Endothelial cell of umbilical vein (primary cell): ENCODE results near the gene TARS1. TPM values are rescaled to one million over a fixed set of nuclear protein-coding genes. Genes with fewer than 3 reads are reported as not detected.

Experiments
- Bru-seq: library from RNA; stranded (reverse); fragments of 400-500 nt; gene quantifications from one replicate; lab custom pipeline; 2021; lab: Mats Ljungman, UMichigan
- BruChase-seq, 2 experiments: library from RNA; stranded (reverse); fragments of 400-500 nt; gene quantifications; one replicate each; lab custom pipeline; 2021; lab: Mats Ljungman, UMichigan
- BruUV-seq: library from RNA; stranded (reverse); fragments of 400-500 nt; replicated peaks from 2 replicates; lab custom pipeline; 2021; lab: Mats Ljungman, UMichigan
- CTCF ChIA-PET: fragments of 300-600, 350-600 bp; sonication (Branson Sonifier 250); formaldehyde crosslinking; loops from one replicate; lab custom pipeline; 2021; ENCODE audit warnings: antibody characterized with exemption, inconsistent platforms; lab: Charles Lee
- POLR2A ChIA-PET: fragments of 300-600, 350-600 bp; sonication (Branson Sonifier 250); formaldehyde crosslinking; loops from one replicate; lab custom pipeline; 2021; ENCODE audit warnings: antibody characterized with exemption, inconsistent platforms; lab: Charles Lee
- DNase-seq: peaks from one replicate; pipeline ENCODE4 v3.0.0-alpha.2; 2011; ENCODE audit warnings: low read depth, low spot score
- FAIRE-seq: peaks from 2 replicates; lab custom pipeline; 2011; peaks lifted over from hg19 to GRCh38; lab: Jason Lieb, UNC
- H2AFZ ChIP-seq: 2 replicates; pipeline ENCODE4 v1.6.0; 2012; ENCODE audit warnings: low read depth, low read length, control low read depth, inconsistent platforms
- H3K27ac ChIP-seq: 2 replicates; pipeline ENCODE4 v1.5.1; 2011; ENCODE audit warnings: low read depth, mild to moderate bottlenecking, control low read depth, low read length, moderate library complexity; ENCODE audit not compliant: insufficient read depth
- H3K27me3 ChIP-seq, 2 experiments: 2 replicates each; pipeline versions ENCODE4 v1.6.0 to v1.6.1; 2011; ENCODE audit warnings: low read length in 2 of 2, mixed read lengths in 1 of 2; ENCODE audit not compliant: control insufficient read depth in 2 of 2, insufficient read depth in 2 of 2
- H3K36me3 ChIP-seq, 2 experiments: 2 replicates in 1 of 2; 3 replicates in 1 of 2; pipeline ENCODE4 v1.5.1; 2011; ENCODE audit warnings: low read length in 2 of 2, mild to moderate bottlenecking in 1 of 2, moderate library complexity in 1 of 2; ENCODE audit not compliant: control insufficient read depth in 2 of 2, insufficient read depth in 2 of 2; ENCODE audit errors: extremely low read depth in 1 of 2
- H3K4me1 ChIP-seq: 3 replicates; pipeline ENCODE4 v1.5.1; 2011; ENCODE audit warnings: mild to moderate bottlenecking, low read length; ENCODE audit not compliant: control insufficient read depth, insufficient read depth; ENCODE audit errors: extremely low read depth
- H3K4me2 ChIP-seq: 2 replicates; pipeline ENCODE4 v1.6.1; 2011; ENCODE audit warnings: low read length, control low read depth, mixed read lengths; ENCODE audit not compliant: insufficient read depth
- H3K4me3 ChIP-seq, 3 experiments: fragments of 200-600 bp in 1 of 3; sonication (generic), shearing (Covaris generic) in 1 of 3; replicated peaks in 1 of 3; 2 replicates each; pipeline ENCODE4 v1.5.1; 2011 to 2016; ENCODE audit warnings: control low read depth in 3 of 3, low read length in 3 of 3, mild to moderate bottlenecking in 2 of 3, inconsistent platforms in 1 of 3, low read depth in 1 of 3, moderate library complexity in 1 of 3; ENCODE audit not compliant: insufficient read depth in 1 of 3
- H3K79me2 ChIP-seq: 2 replicates; pipeline ENCODE4 v1.6.0; 2012; ENCODE audit warnings: low read length, inconsistent platforms; ENCODE audit not compliant: control insufficient read depth, insufficient read depth
- H3K9ac ChIP-seq: replicated peaks from 2 replicates; pipeline ENCODE3; 2011; ENCODE audit warnings: low read length, control low read depth; ENCODE audit not compliant: insufficient read depth; ENCODE audit errors: extremely low read depth
- H3K9me1 ChIP-seq: replicated peaks from 3 replicates; pipeline ENCODE4 v1.6.0; 2011; ENCODE audit warnings: mild to moderate bottlenecking, low read length; ENCODE audit not compliant: control insufficient read depth, insufficient read depth; ENCODE audit errors: extremely low read depth
- H3K9me3 ChIP-seq: replicated peaks from 2 replicates; pipeline ENCODE4 v1.5.1; 2012; ENCODE audit warnings: low read length, inconsistent platforms; ENCODE audit not compliant: control insufficient read depth, insufficient read depth
- H4K20me1 ChIP-seq: replicated peaks from 2 replicates; pipeline ENCODE3; 2011; ENCODE audit warnings: mild to moderate bottlenecking, low read length; ENCODE audit not compliant: control insufficient read depth, insufficient read depth; ENCODE audit errors: extremely low read depth
- CTCF ChIP-seq, 2 donors: IDR thresholded peaks; 1 replicate in 1 of 2; 2 replicates in 1 of 2; pipeline ENCODE4 v1.5.1; 2011; ENCODE audit warnings: low read length in 2 of 2, mild to moderate bottlenecking in 2 of 2, moderate library complexity in 2 of 2, control low read depth in 1 of 2, inconsistent platforms in 1 of 2, low read depth in 1 of 2; ENCODE audit not compliant: insufficient read depth in 1 of 2; ENCODE audit errors: extremely low read depth in 1 of 2
- EZH2 ChIP-seq: IDR thresholded peaks from 2 replicates; pipeline ENCODE4 v1.6.1; 2012; ENCODE audit warnings: borderline replicate concordance, low read depth, mild to moderate bottlenecking, moderate library complexity, low read length, inconsistent platforms; ENCODE audit not compliant: severe bottlenecking
- FOS ChIP-seq: IDR thresholded peaks from 2 replicates; pipeline ENCODE4 v1.6.1; 2011; ENCODE audit warnings: mild to moderate bottlenecking, low read length, moderate library complexity, borderline replicate concordance; ENCODE audit not compliant: insufficient read depth
- GATA2 ChIP-seq: IDR thresholded peaks from 2 replicates; pipeline ENCODE4 v1.7.0; 2011; ENCODE audit warnings: low read depth, mild to moderate bottlenecking, moderate library complexity, mixed read lengths, low read length; ENCODE audit not compliant: insufficient read length, insufficient read depth
- JUN ChIP-seq: IDR thresholded peaks from 2 replicates; pipeline ENCODE4 v1.6.1; 2011; ENCODE audit warnings: borderline replicate concordance, low read depth; ENCODE audit not compliant: insufficient read length, insufficient read depth
- MAX ChIP-seq: IDR thresholded peaks from 2 replicates; pipeline ENCODE4 v1.6.1; 2011; ENCODE audit not compliant: insufficient read depth, insufficient read length
- MYC ChIP-seq: IDR thresholded peaks from one replicate; pipeline ENCODE4 v1.6.1; 2011; ENCODE audit warnings: mild to moderate bottlenecking, low read depth, low read length
- POLR2A ChIP-seq: IDR thresholded peaks from 2 replicates; pipeline ENCODE4 v1.6.1; 2012; ENCODE audit warnings: low read depth, mild to moderate bottlenecking, control low read depth, low read length
- POLR2AphosphoS5 ChIP-seq: IDR thresholded peaks from 2 replicates; pipeline ENCODE4 v1.6.1; 2012; ENCODE audit warnings: low read depth, mild to moderate bottlenecking, control low read depth, low read length, moderate library complexity; ENCODE audit not compliant: insufficient read depth
- dilution Hi-C: fragments of 300-500 bp; cut with MboI; formaldehyde crosslinking; loops from one replicate; pipeline ENCODE4 v1.15.0; 2019; ENCODE audit warnings: low sequenced_read_pairs; ENCODE audit not compliant: extremely low pct_ligation_motif_present
- intact Hi-C: fragments of 100-400 bp; cut with micrococcal nuclease; formaldehyde crosslinking; loops from one replicate; pipeline ENCODE4 v1.10.0; 2022
- long read RNA-seq: library from polyadenylated mRNA; stranded (forward); transcript quantifications from one replicate; pipeline ENCODE4 v2.0.0, GENCODE V29; 2021
- polyA minus RNA-seq, 3 experiments: library from RNA; depleted of rRNA, polyadenylated mRNA; stranded (reverse); fragments of >200 nt; gene quantifications; 1 replicate in 1 of 3; 2 replicates in 2 of 3; pipeline ENCODE4 v1.2.3, GENCODE V29; 2011
- polyA plus RNA-seq, 4 experiments: library from polyadenylated mRNA; depleted of rRNA in 3 of 4; stranded (reverse) in 3 of 4; unstranded in 1 of 4; fragments of >200 nt; gene quantifications; 2 replicates each; pipeline versions ENCODE4 v1.2.1 to v1.2.3, GENCODE V29; 2011 to 2012; ENCODE audit warnings: missing spikeins in 1 of 4
- total RNA-seq: library from RNA; stranded (reverse); gene quantifications from 2 replicates; pipeline ENCODE4 v1.2.3, GENCODE V29; 2021

Gene TARS1
- total RNA-seq (175 and 184 TPM in 2 replicates), polyA plus RNA-seq (32.0 and 39.1 TPM in 2 replicates), polyA minus RNA-seq (61.8 and 70.3 TPM in 2 replicates), Bru-seq, nascent RNA (percentile 96 among the genes with signal in this experiment), BruChase-seq, experiment 1, labeled RNA remaining after a 6-hour chase (percentile 97 among the genes with signal in this experiment), BruChase-seq, experiment 2, labeled RNA remaining after a 2-hour chase (percentile 94 among the genes with signal in this experiment)
- polyA plus RNA-seq (2011; cell fraction: cytosol; rRNA removed) = 75.4 and 75.7 TPM in 2 replicates
- 88.6 and 119 TPM in 2 replicates for polyA plus RNA-seq (2011; cell fraction: nucleus; rRNA removed)
- 103 and 163 TPM in 2 replicates for polyA plus RNA-seq (2012)
- polyA minus RNA-seq (2011; cell fraction: cytosol; rRNA and poly(A)+ RNA removed) = 215 TPM
- polyA minus RNA-seq (2011; cell fraction: nucleus; rRNA and poly(A)+ RNA removed) = 64.0 and 85.6 TPM in 2 replicates
- long read RNA-seq, full-length matches to known transcripts = 301 of 332 reads
- long read RNA-seq, partial matches to known transcripts = 28 of 332 reads
- long read RNA-seq, other reads (novel, unspliced or antisense) = 3 of 332 reads

- Histone ChIP-seq H3K9me1 (no peaks in the 10 kb centered on the region), H3K36me3 (peaks cover 0 to 2% of the 10 kb centered on the region in 2 experiments), H3K27ac (peak within 1 kb of the TSS; percentile 73), H3K9me3 (no peaks in the 10 kb centered on the region), H3K79me2 (peaks cover 56% of the 10 kb centered on the region), H4K20me1 (no peaks in the 10 kb centered on the region), H3K4me1 (peaks cover 22% of the 10 kb centered on the region), H3K9ac (peak within 1 kb of the TSS; percentile 91), H2AFZ (peak within 1 kb of the TSS; percentile 55), H3K4me3 (peak within 1 kb of the TSS; percentile 68 to 93 (median 76)), H3K27me3 (no peaks in the 10 kb centered on the region), H3K4me2 (peak within 1 kb of the TSS; percentile 96)
- CTCF ChIA-PET = interaction anchor here (1.0 to 2.4 kb wide), 3 partner anchors 494 to 851 kb away, joined by 3 to 13 read pairs (median 13); partner anchors contain the start of gene RXFP3
- peak; percentile 100 for DNase-seq
- no peak for TF ChIP-seq MYC
- no peak for TF ChIP-seq CTCF (IDR thresholded peaks at IDR 0.05; ENCODE audit: extremely low read depth in 1 of 2, insufficient read depth in 1 of 2, low read depth in 1 of 2, low read length in 2 of 2)
- TF ChIP-seq JUN = no peak
- no peak for TF ChIP-seq GATA2
- TF ChIP-seq POLR2AphosphoS5 = peak; percentile 74
- peak; percentile 27 for TF ChIP-seq MAX
- TF ChIP-seq POLR2A = peak; percentile 92
- no peak for TF ChIP-seq EZH2
- TF ChIP-seq FOS = no peak
- BruUV-seq = no TSS peak
- intact Hi-C loops (loop anchor here (1.0 to 5.0 kb wide), 7 partner anchors 70 to 1988 kb away; partner anchors contain the start of gene GOLPH3), dilution Hi-C loops (no loop called here)
- peak; percentile 95 for FAIRE-seq
- POLR2A ChIA-PET = no interaction called here
Measured at GRCh38 chr5:33440482-33441240, at the start of gene TARS1. Gene TARS1 (plus strand): TSS chr5:33440965. CDS start chr5:33441087, 122 bp downstream.
